Suprapubic skin (tissue), 4 donors: ENCODE measurements around the gene MRPS35.

Experiments
- EP300 ChIP-seq: sonication (generic); formaldehyde crosslinking; IDR thresholded peaks from one replicate; pipeline ENCODE4 v1.6.1; 2017; ENCODE audit warnings: antibody characterized with exemption
- POLR2AphosphoS5 ChIP-seq, 3 donors: sonication (generic); formaldehyde crosslinking; IDR thresholded peaks; one replicate each; pipeline ENCODE4 v1.6.1; 2017; ENCODE audit warnings: antibody characterized with exemption in 3 of 3
- TF ChIP-seq, protein P1 (sequence below), 2 donors: fragments of 200-600 bp in 1 of 2; fragments of 450-650 bp in 1 of 2; sonication (generic) in 1 of 2; IDR thresholded peaks; one replicate each; pipeline ENCODE4 v1.5.1; 2016 to 2019; ENCODE audit warnings: antibody characterized with exemption in 2 of 2, mild to moderate bottlenecking in 1 of 2, moderate library complexity in 1 of 2

DNA sequence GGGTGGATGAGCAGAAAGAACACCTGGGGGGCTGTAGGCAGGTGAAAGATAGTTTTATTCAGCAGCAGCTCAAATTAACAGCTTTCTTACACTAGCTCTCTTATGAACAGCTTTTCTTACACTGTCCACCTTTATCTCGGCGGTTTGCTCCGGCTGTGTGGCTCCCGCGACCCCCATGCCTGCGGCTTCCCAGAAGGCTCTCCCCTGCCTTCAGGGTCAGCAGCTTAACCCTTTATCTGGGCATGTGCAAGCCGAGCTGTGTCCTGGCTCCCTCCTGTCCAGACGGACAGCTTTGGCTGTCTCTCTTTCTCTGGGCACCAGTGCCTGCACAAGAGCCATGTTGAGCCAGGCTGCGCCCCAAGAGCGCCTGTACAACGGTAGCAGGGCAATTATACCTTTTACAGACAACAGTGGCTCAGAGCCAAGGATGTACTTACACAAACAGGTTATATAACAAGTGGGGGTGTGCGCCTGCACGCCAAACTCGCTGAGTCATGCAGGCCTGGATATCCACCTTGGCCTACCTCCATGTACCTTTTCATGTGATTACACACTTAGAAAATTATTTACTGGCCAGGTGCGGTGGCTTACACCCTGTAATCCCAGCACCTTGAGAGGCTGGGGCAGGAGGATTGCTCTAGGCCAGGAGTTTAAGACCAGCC, 40.9 kb downstream of the MRPS35 start:
- TF ChIP-seq, protein P1, sequence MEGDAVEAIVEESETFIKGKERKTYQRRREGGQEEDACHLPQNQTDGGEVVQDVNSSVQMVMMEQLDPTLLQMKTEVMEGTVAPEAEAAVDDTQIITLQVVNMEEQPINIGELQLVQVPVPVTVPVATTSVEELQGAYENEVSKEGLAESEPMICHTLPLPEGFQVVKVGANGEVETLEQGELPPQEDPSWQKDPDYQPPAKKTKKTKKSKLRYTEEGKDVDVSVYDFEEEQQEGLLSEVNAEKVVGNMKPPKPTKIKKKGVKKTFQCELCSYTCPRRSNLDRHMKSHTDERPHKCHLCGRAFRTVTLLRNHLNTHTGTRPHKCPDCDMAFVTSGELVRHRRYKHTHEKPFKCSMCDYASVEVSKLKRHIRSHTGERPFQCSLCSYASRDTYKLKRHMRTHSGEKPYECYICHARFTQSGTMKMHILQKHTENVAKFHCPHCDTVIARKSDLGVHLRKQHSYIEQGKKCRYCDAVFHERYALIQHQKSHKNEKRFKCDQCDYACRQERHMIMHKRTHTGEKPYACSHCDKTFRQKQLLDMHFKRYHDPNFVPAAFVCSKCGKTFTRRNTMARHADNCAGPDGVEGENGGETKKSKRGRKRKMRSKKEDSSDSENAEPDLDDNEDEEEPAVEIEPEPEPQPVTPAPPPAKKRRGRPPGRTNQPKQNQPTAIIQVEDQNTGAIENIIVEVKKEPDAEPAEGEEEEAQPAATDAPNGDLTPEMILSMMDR (IDR thresholded peaks at IDR 0.05), result no peak
- no peak for TF ChIP-seq EP300
- TF ChIP-seq POLR2AphosphoS5 (IDR thresholded peaks at IDR 0.05), result no peak
